ENCODE data around the gene CORO1C.

The CORO1C gene

GRCh38 chr12:108696111-108696995 is 35.0 kb downstream of the CORO1C start:
- peak; percentile 24 for DNase-seq

GRCh38 chr12:108694812-108695278 is 36.5 kb downstream of the CORO1C start:
- no peak for DNase-seq

GRCh38 chr12:108693751-108694150 is 37.6 kb downstream of the CORO1C start:
- DNase-seq, result no peak

- no peak for DNase-seq
Measured at GRCh38 chr12:108693186-108693730, 38.1 kb downstream of the CORO1C start.

GRCh38 chr12:108691998-108692808 is 39.1 kb downstream of the CORO1C start:
- no peak for DNase-seq

GRCh38 chr12:108691175-108691997 is 39.9 kb downstream of the CORO1C start:
- peak; percentile 70 for DNase-seq

GRCh38 chr12:108690542-108691174 is 40.7 kb downstream of the CORO1C start:
- DNase-seq, result no peak

GRCh38 chr12:108690191-108690518 is 41.2 kb downstream of the CORO1C start:
- no peak for DNase-seq

GRCh38 chr12:108689314-108690190 is 41.8 kb downstream of the CORO1C start:
- no peak for DNase-seq

- no peak for DNase-seq
Measured at GRCh38 chr12:108686780-108687179, 44.5 kb downstream of the CORO1C start.

- no peak for DNase-seq
Measured at GRCh38 chr12:108685469-108686260, 45.7 kb downstream of the CORO1C start.

- DNase-seq, result no peak
Measured at GRCh38 chr12:108683906-108684556, 47.3 kb downstream of the CORO1C start.

GRCh38 chr12:108681317-108681716 is 50.0 kb downstream of the CORO1C start:
- no peak for DNase-seq

- DNase-seq, result no peak
Measured at GRCh38 chr12:108679106-108679681, 52.1 kb downstream of the CORO1C start.

- no peak for DNase-seq
Measured at GRCh38 chr12:108678104-108678730, 53.1 kb downstream of the CORO1C start.

- DNase-seq, result no peak
Measured at GRCh38 chr12:108677381-108677780, 53.9 kb downstream of the CORO1C start.

GRCh38 chr12:108676707-108677106 is 54.6 kb downstream of the CORO1C start:
- no peak for DNase-seq

- no peak for DNase-seq
Measured at GRCh38 chr12:108675792-108676191, 55.5 kb downstream of the CORO1C start.

GRCh38 chr12:108672054-108672453 is 59.3 kb downstream of the CORO1C start:
- no peak for DNase-seq
